BJ (cell line): ENCODE measurements around the gene ULK2. TPM values are rescaled to one million over a fixed set of nuclear protein-coding genes. Genes with fewer than 3 reads are reported as not detected.

Source experiments
- CTCF ChIA-PET: fragments of 350-600 bp; formaldehyde crosslinking; extraction: SDS; loops from one replicate; lab custom pipeline; 2021; ENCODE audit warnings: antibody characterized with exemption, inconsistent platforms; lab: Yijun Ruan, JAX
- POLR2A ChIA-PET: fragments of 300-600 bp; sonication (Branson Sonifier 250); formaldehyde crosslinking; extraction: SDS; loops from one replicate; lab custom pipeline; 2021; ENCODE audit warnings: antibody characterized with exemption; lab: Charles Lee
- DNase-seq: peaks from one replicate; pipeline ENCODE4 v3.0.0-alpha.2; 2011; ENCODE audit warnings: low read depth
- H3K27me3 ChIP-seq: 2 replicates; pipeline ENCODE4 v1.6.0; 2011; ENCODE audit warnings: low read length; ENCODE audit not compliant: control insufficient read depth, insufficient read depth
- H3K36me3 ChIP-seq: 2 replicates; pipeline ENCODE4 v1.5.1; 2011; ENCODE audit warnings: low read length; ENCODE audit not compliant: control insufficient read depth, insufficient read depth
- H3K4me3 ChIP-seq: 2 replicates; pipeline ENCODE4 v1.5.1; 2011; ENCODE audit warnings: low read depth, mild to moderate bottlenecking, control low read depth, low read length
- CTCF ChIP-seq: IDR thresholded peaks from 2 replicates; pipeline ENCODE4 v1.5.1; 2011; ENCODE audit warnings: low read depth, mild to moderate bottlenecking, control low read depth, inconsistent platforms, low read length, moderate library complexity; ENCODE audit not compliant: insufficient read depth
- polyA plus RNA-seq: library from polyadenylated mRNA; depleted of rRNA; stranded (reverse); fragments of >200 nt; gene quantifications from 2 replicates; pipeline ENCODE4 v1.2.3, GENCODE V29; 2011

The ULK2 gene
- polyA plus RNA-seq, 1 experiment: 38.2 TPM

GRCh38 chr17:19812407-19812806 lies 55.3 kb downstream of the ULK2 start:
- DNase-seq: no peak
- Histone ChIP-seq H3K36me3 (peaks cover 2% of the 10 kb centered on the region; the same call in 1 of the 2 replicates), H3K4me3 (no peak overlapping the region), H3K27me3 (no peaks in the 10 kb centered on the region)
- TF ChIP-seq CTCF: peak; percentile 60
- ChIA-PET CTCF (interaction anchor here (0.6 to 2.1 kb wide), 4 partner anchors 9 to 301 kb away, joined by 3 to 6 read pairs (median 4); no protein-coding TSS in a partner anchor), POLR2A (no interaction called here)

GRCh38 chr17:19805006-19805405 lies 62.7 kb downstream of the ULK2 start:
- Histone ChIP-seq H3K36me3 (peaks cover 7% of the 10 kb centered on the region), H3K27me3 (no peaks in the 10 kb centered on the region), H3K4me3 (no peak overlapping the region)
- DNase-seq: peak; percentile 61
- CTCF ChIA-PET: interaction anchor here (0.6 to 1.0 kb wide), 2 partner anchors 33 to 97 kb away, joined by 3 to 4 read pairs; no protein-coding TSS in a partner anchor
- POLR2A ChIA-PET: interaction anchor here (0.5 to 1.0 kb wide), 2 partner anchors 9 to 25 kb away, joined by 3 to 5 read pairs; no protein-coding TSS in a partner anchor
- no peak for TF ChIP-seq CTCF

GRCh38 chr17:19800571-19800970 lies 67.2 kb downstream of the ULK2 start:
- CTCF ChIA-PET: interaction anchor here (0.9 kb wide), 1 partner anchor 10 kb away, joined by 3 read pairs; no protein-coding TSS in a partner anchor
- POLR2A ChIA-PET: no interaction called here
- no peak for DNase-seq
- no peak for TF ChIP-seq CTCF
- H3K36me3 ChIP-seq: peaks cover 11% of the 10 kb centered on the region
- H3K4me3 ChIP-seq: no peak overlapping the region
- H3K27me3 ChIP-seq: no peaks in the 10 kb centered on the region

- CTCF ChIA-PET: no interaction called here
- peaks cover 11% of the 10 kb centered on the region for H3K36me3 ChIP-seq
Observed at GRCh38 chr17:19799796-19800195, 67.9 kb downstream of the ULK2 start.

GRCh38 chr17:19796457-19796856 lies 71.3 kb downstream of the ULK2 start:
- no peak overlapping the region for H3K4me3 ChIP-seq
- no peaks in the 10 kb centered on the region for H3K27me3 ChIP-seq
- DNase-seq: no peak
- TF ChIP-seq CTCF: no peak
- ChIA-PET CTCF (interaction anchor here (1.0 kb wide), 1 partner anchor 28 kb away, joined by 3 read pairs; no protein-coding TSS in a partner anchor), POLR2A (no interaction called here)
- peaks cover 12% of the 10 kb centered on the region for H3K36me3 ChIP-seq

More at GRCh38 chr17:19799796-19800195, 67.9 kb downstream of the ULK2 start:
- H3K27me3 ChIP-seq: no peaks in the 10 kb centered on the region
- TF ChIP-seq CTCF: no peak
- no peak for DNase-seq
- POLR2A ChIA-PET: no interaction called here
- no peak overlapping the region for H3K4me3 ChIP-seq
